Neural cell (in vitro differentiated cells): ENCODE results near the gene NAA35. TPM values are rescaled to one million over a fixed set of nuclear protein-coding genes. Genes with fewer than 3 reads are reported as not detected.

Experiments
- H2AFZ ChIP-seq: fragments of 200-600, 300-800 bp; sonication (generic), shearing (Covaris generic); 2 replicates; pipeline ENCODE4 v1.6.0; 2014; ENCODE audit warnings: low read depth, mild to moderate bottlenecking, antibody characterized with exemption, low read length, moderate library complexity
- H3F3A ChIP-seq: fragments of 200-600 bp; shearing (Covaris generic); 2 replicates; pipeline ENCODE4 v1.6.1; 2016; ENCODE audit warnings: mild to moderate bottlenecking, moderate library complexity, mixed read lengths, antibody characterized with exemption, low read length; ENCODE audit not compliant: insufficient read depth, poor library complexity, severe bottlenecking
- H3K27ac ChIP-seq: fragments of 200-600, 300-800 bp; sonication (generic), shearing (Covaris generic); 2 replicates; pipeline ENCODE4 v1.5.1; 2014; ENCODE audit warnings: mild to moderate bottlenecking, low read length, moderate library complexity
- H3K27me3 ChIP-seq: fragments of 300-800, 200-600 bp; sonication (generic), shearing (Covaris generic); 2 replicates; pipeline ENCODE4 v1.6.0; 2014; ENCODE audit warnings: mild to moderate bottlenecking, low read depth, low read length, moderate library complexity; ENCODE audit not compliant: insufficient read depth
- H3K36me3 ChIP-seq: fragments of 300-800, 200-600 bp; sonication (generic), shearing (Covaris generic); 2 replicates; pipeline ENCODE4 v1.5.1; 2014; ENCODE audit warnings: mild to moderate bottlenecking, antibody characterized with exemption, low read length, moderate library complexity; ENCODE audit not compliant: insufficient read depth
- H3K4me2 ChIP-seq: fragments of 300-800, 200-600 bp; sonication (generic), shearing (Covaris generic); 2 replicates; pipeline ENCODE4 v1.6.0; 2014; ENCODE audit warnings: mild to moderate bottlenecking, low read length
- H3K4me3 ChIP-seq: fragments of 300-800, 200-600 bp; sonication (generic), shearing (Covaris generic); 2 replicates; pipeline ENCODE4 v1.5.1; 2014; ENCODE audit warnings: mild to moderate bottlenecking, low read length, moderate library complexity
- H3K79me2 ChIP-seq: fragments of 200-600 bp; shearing (Covaris generic); replicated peaks from 2 replicates; pipeline ENCODE4 v1.6.0; 2014; ENCODE audit warnings: mild to moderate bottlenecking, low read length, moderate library complexity; ENCODE audit not compliant: insufficient read depth
- H3K9ac ChIP-seq: fragments of 300-800, 200-600 bp; sonication (generic), shearing (Covaris generic); 2 replicates; pipeline ENCODE4 v1.6.1; 2016; ENCODE audit warnings: mild to moderate bottlenecking, low read length, mixed read lengths
- H3K9me2 ChIP-seq: fragments of 200-600 bp; shearing (Covaris generic); 2 replicates; pipeline ENCODE4 v1.6.1; 2016; ENCODE audit warnings: mild to moderate bottlenecking, low read length, mixed read lengths; ENCODE audit not compliant: insufficient read depth
- H3K9me3 ChIP-seq: fragments of 200-600, 300-800 bp; sonication (generic), shearing (Covaris generic); 2 replicates; pipeline ENCODE4 v1.6.1; 2016; ENCODE audit warnings: mild to moderate bottlenecking, mixed run types, low read length, moderate library complexity, mixed read lengths
- H4K20me1 ChIP-seq: fragments of 200-600 bp; shearing (Covaris generic); 2 replicates; pipeline ENCODE4 v1.6.1; 2016; ENCODE audit warnings: mild to moderate bottlenecking, mixed run types; ENCODE audit not compliant: insufficient read depth
- CTCF ChIP-seq: fragments of 450-650 bp; IDR thresholded peaks from 2 replicates; pipeline ENCODE4 v1.5.1; 2014; ENCODE audit warnings: antibody characterized with exemption, mild to moderate bottlenecking, moderate library complexity; ENCODE audit not compliant: poor library complexity, severe bottlenecking
- EP300 ChIP-seq: fragments of 450-650 bp; conservative IDR thresholded peaks from 2 replicates; pipeline ENCODE4 v1.6.1; 2014; ENCODE audit warnings: antibody characterized with exemption, mild to moderate bottlenecking, moderate library complexity; ENCODE audit not compliant: poor library complexity, severe bottlenecking
- EZH2 ChIP-seq: fragments of 200-600, 300-800 bp; shearing (Covaris generic), sonication (generic); IDR thresholded peaks from 2 replicates; pipeline ENCODE4 v1.6.1; 2014; ENCODE audit warnings: antibody characterized with exemption, low read length, borderline replicate concordance, mild to moderate bottlenecking; ENCODE audit not compliant: insufficient read depth, poor library complexity, severe bottlenecking
- MXI1 ChIP-seq: fragments of 450-650 bp; conservative IDR thresholded peaks from 2 replicates; pipeline ENCODE4 v1.6.1; 2014; ENCODE audit warnings: antibody characterized with exemption, mild to moderate bottlenecking; ENCODE audit not compliant: poor library complexity, severe bottlenecking
- POLR2AphosphoS5 ChIP-seq: IDR thresholded peaks from 2 replicates; pipeline ENCODE4 v1.6.1; 2012
- RAD21 ChIP-seq: fragments of 450-650 bp; conservative IDR thresholded peaks from 2 replicates; pipeline ENCODE4 v1.6.1; 2014; ENCODE audit warnings: antibody characterized with exemption, mild to moderate bottlenecking, moderate library complexity
- SMC3 ChIP-seq: fragments of 450-650 bp; conservative IDR thresholded peaks from 2 replicates; pipeline ENCODE4 v1.6.1; 2014; ENCODE audit warnings: antibody characterized with exemption, mild to moderate bottlenecking, moderate library complexity; ENCODE audit not compliant: poor library complexity
- TAF1 ChIP-seq: IDR thresholded peaks from 2 replicates; pipeline ENCODE4 v1.6.1; 2012; ENCODE audit warnings: low read depth
- polyA plus RNA-seq: library from polyadenylated mRNA; depleted of rRNA; stranded (reverse); fragments of >200 nt; gene quantifications from 2 replicates; pipeline ENCODE4 v1.2.3, GENCODE V29; 2014
- TF ChIP-seq, protein P1 (sequence below): IDR thresholded peaks from 2 replicates; pipeline ENCODE4 v1.6.1; 2012; ENCODE audit warnings: borderline replicate concordance

NAA35 gene
- polyA plus RNA-seq, 1 donor from 2014 or later, result 26.0 TPM

DNA sequence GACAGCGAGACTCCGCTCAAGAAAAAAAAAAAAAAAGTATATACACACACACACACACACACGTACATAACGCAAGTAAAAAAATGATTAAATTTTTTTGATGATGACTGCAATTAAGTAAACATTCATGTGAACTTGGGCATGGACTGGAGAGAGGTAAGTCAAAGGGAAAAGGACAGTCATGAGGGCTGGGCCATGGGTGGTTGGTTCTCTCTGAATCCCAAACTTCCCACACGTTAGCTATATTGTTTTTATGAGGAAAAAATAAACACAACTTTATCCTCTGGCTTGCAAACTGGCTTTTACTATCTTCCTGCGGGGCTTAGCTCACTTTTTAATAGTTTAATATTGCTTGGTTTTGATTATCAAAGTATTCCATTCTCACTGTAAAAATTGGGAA, 104.7 kb downstream of the NAA35 start:
- TF ChIP-seq, protein P1, sequence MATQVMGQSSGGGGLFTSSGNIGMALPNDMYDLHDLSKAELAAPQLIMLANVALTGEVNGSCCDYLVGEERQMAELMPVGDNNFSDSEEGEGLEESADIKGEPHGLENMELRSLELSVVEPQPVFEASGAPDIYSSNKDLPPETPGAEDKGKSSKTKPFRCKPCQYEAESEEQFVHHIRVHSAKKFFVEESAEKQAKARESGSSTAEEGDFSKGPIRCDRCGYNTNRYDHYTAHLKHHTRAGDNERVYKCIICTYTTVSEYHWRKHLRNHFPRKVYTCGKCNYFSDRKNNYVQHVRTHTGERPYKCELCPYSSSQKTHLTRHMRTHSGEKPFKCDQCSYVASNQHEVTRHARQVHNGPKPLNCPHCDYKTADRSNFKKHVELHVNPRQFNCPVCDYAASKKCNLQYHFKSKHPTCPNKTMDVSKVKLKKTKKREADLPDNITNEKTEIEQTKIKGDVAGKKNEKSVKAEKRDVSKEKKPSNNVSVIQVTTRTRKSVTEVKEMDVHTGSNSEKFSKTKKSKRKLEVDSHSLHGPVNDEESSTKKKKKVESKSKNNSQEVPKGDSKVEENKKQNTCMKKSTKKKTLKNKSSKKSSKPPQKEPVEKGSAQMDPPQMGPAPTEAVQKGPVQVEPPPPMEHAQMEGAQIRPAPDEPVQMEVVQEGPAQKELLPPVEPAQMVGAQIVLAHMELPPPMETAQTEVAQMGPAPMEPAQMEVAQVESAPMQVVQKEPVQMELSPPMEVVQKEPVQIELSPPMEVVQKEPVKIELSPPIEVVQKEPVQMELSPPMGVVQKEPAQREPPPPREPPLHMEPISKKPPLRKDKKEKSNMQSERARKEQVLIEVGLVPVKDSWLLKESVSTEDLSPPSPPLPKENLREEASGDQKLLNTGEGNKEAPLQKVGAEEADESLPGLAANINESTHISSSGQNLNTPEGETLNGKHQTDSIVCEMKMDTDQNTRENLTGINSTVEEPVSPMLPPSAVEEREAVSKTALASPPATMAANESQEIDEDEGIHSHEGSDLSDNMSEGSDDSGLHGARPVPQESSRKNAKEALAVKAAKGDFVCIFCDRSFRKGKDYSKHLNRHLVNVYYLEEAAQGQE, result no peak
- TF ChIP-seq SMC3 (no peak), EP300 (no peak), EZH2 (no peak), RAD21 (no peak), MXI1 (no peak), POLR2AphosphoS5 (no peak), TAF1 (no peak), CTCF (no peak)
- no peak overlapping the region for H3K4me2 ChIP-seq
- H4K20me1 ChIP-seq, result no peaks in the 10 kb centered on the region
- no peaks in the 10 kb centered on the region for H3K9me3 ChIP-seq
- H3K4me3 ChIP-seq, result no peak overlapping the region
- no peaks in the 10 kb centered on the region for H3K9me2 ChIP-seq
- no peaks in the 10 kb centered on the region for H3K36me3 ChIP-seq
- H3K79me2 ChIP-seq, result no peaks in the 10 kb centered on the region
- H3K27me3 ChIP-seq, result no peaks in the 10 kb centered on the region
- no peak overlapping the region for H3K9ac ChIP-seq
- H3K27ac ChIP-seq, result no peak overlapping the region
- no peak overlapping the region for H2AFZ ChIP-seq
- no peaks in the 10 kb centered on the region for H3F3A ChIP-seq

DNA sequence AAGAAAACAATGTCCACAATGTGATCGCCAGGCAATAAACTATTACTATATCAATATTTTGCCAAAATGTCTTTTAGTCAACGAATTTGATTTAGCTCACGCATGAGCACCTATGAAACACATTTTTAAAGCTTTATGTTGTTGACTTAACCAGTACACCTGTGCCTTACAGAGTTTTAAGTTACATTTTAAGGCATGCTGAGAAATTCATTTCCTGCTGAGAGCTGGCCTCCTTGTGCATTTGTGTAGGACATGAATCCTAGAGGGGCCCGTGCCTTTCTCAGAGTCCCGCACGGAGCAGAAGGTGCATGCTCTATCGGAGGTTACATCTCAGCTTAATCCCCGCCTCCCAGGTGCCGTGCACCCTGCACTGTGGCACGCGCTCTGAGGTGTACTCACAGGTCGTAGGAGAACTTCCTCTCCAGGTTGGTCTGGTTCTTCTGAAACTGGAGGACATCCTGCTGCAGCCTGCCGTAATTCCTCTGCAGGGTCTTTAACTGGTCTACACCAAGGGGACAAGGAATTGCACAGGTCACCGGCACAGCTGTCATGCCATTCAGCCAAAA, 105.2 kb downstream of the NAA35 start:
- no peak for TF ChIP-seq SMC3
- TF ChIP-seq, protein P1, result no peak
- TF ChIP-seq TAF1, result no peak
- no peak for TF ChIP-seq EZH2
- TF ChIP-seq MXI1, result no peak
- TF ChIP-seq RAD21, result no peak
- no peaks in the 10 kb centered on the region for H3K9me2 ChIP-seq
- no peaks in the 10 kb centered on the region for H3K27me3 ChIP-seq
- H3K79me2 ChIP-seq, result no peaks in the 10 kb centered on the region
- H3K27ac ChIP-seq, result no peak overlapping the region
- H3K4me3 ChIP-seq, result no peak overlapping the region
- H3K4me2 ChIP-seq, result no peak overlapping the region
- H4K20me1 ChIP-seq, result no peaks in the 10 kb centered on the region
- H3K9ac ChIP-seq, result no peak overlapping the region
- no peaks in the 10 kb centered on the region for H3K9me3 ChIP-seq
- H2AFZ ChIP-seq, result no peak overlapping the region
- H3F3A ChIP-seq, result no peaks in the 10 kb centered on the region
- no peaks in the 10 kb centered on the region for H3K36me3 ChIP-seq
